Measurements from ENCODE around the gene GIMAP8. TPM values are rescaled to one million over a fixed set of nuclear protein-coding genes. Genes with fewer than 3 reads are reported as not detected.

Gene GIMAP8
- total RNA-seq: 27.8 and 28.3 TPM in 2 replicates

- intact Hi-C loops (cut with micrococcal nuclease): loop anchor here (1.0 to 2.0 kb wide), 3 partner anchors 64 to 218 kb away; partner anchors contain the start of genes GIMAP4 and GIMAP7
These were observed at the start of gene GIMAP8 for GRCh38 chr7:150450491-150451001. GIMAP8 (plus strand) TSS chr7:150450630; CDS start chr7:150466699, 16,069 bp downstream.

GRCh38 chr7:150400788-150401423, 49.5 kb upstream of the GIMAP8 start:
- intact Hi-C loops (cut with micrococcal nuclease): no loop called here

DNA sequence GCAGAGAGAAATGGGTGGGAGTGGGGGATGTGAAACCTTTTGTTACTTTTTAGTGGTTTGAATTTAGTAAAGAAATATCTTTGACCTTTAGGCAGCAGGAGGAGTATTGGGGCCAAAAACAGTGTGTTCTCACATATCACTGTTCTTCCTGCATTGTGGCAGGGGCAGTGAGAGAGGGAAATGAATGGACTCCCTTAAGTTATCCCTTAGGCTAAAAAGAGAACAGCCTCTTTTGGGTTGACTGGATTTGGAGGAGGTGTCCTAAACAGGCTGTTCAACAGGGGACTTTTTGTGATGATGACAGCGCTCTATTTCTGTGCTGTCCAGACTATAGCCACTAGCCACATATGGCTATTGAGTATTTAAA, 49.0 kb upstream of the GIMAP8 start:
- intact Hi-C loops (cut with micrococcal nuclease): no loop called here

DNA sequence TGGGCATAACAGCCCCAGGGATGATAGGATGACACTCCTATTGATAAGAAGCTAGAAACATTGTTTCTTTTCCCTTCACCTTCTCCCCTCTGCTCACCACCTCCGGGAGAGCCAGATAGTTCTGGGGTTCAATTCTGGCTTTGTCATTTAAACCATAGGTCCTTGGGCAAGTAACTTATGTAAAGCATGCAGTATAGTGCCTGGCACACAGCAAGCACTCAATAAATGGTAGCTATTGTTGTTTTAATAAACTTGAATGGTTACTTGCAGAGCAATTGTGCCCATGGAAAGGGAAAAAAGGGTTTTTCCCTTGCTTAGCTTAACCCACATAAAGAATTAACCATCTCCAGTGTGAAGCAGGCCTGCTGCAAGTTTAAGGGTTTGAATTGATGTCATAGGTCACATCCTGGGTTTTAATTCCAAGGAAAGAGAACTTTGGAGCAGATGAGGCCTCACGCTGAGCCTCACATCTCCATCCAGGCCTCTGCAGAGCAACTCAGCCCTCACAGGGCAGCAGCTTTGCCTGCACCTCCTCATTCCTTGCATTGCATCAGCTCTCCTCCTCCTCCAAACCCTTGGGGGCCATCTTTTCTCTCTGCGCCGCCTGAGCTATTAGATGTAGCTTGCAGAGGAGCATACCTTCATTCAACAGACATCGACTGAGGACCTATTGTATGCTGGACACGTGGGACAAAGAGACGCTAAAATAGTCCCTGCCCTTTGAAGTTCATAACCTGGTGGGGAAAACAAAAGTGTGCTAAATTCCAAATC, 48.4 kb upstream of the GIMAP8 start:
- intact Hi-C loops (cut with micrococcal nuclease): no loop called here

- intact Hi-C loops (cut with micrococcal nuclease): no loop called here
These were observed 47.6 kb upstream of the GIMAP8 start for GRCh38 chr7:150402671-150403321.

DNA sequence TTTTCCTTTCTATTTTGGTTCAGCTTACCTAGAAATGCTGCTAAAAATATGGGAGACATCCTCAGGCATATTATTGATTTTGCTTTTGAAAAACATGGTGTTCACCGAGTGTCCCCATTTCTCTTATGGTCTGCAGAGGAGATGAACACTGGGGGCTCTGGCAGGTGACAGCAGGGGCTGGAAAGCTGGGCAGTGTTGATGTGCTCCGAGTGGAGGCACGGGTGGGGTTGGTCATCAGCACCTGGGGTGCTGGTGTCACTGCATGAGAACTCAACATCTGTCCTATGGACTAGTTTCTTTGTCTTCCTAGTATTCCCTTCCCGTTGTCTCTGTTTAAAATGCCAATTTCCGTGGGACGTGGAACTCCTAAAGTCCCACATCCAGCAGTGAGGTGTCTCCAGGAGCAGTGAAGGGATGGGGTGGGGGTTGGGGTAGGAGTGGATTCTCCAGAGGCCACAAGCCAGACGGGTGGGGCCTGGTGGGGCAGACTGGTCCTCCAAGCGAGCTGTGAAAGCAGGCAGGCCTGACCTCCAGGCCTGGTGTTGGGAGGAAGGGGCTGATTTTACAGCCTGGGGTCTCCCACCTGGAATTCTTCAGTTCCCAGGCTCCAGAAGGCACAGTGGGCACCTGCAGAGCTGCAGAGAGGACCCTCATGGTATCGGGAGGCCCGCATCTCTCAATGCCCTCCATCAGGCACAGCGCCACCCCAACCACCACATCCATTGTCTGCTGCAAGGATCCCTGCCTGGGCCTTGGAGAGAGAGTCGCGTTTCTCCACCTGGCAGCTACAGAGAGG, 46.9 kb upstream of the GIMAP8 start:
- intact Hi-C loops (cut with micrococcal nuclease): loop anchor here (2.0 kb wide), 2 partner anchors 35 to 81 kb away; partner anchors contain the start of genes ACTR3C, LRRC61 and REPIN1

- intact Hi-C loops (cut with micrococcal nuclease): loop anchor here (2.0 kb wide), 2 partner anchors 35 to 81 kb away; partner anchors contain the start of genes ACTR3C, LRRC61 and REPIN1
These were observed 46.1 kb upstream of the GIMAP8 start for GRCh38 chr7:150404172-150404804.

- intact Hi-C loops (cut with micrococcal nuclease): loop anchor here (1.0 to 2.0 kb wide), 5 partner anchors 16 to 82 kb away; partner anchors contain the start of genes ACTR3C, LRRC61, REPIN1 and ZNF775
These were observed 45.4 kb upstream of the GIMAP8 start for GRCh38 chr7:150404805-150405583.

DNA sequence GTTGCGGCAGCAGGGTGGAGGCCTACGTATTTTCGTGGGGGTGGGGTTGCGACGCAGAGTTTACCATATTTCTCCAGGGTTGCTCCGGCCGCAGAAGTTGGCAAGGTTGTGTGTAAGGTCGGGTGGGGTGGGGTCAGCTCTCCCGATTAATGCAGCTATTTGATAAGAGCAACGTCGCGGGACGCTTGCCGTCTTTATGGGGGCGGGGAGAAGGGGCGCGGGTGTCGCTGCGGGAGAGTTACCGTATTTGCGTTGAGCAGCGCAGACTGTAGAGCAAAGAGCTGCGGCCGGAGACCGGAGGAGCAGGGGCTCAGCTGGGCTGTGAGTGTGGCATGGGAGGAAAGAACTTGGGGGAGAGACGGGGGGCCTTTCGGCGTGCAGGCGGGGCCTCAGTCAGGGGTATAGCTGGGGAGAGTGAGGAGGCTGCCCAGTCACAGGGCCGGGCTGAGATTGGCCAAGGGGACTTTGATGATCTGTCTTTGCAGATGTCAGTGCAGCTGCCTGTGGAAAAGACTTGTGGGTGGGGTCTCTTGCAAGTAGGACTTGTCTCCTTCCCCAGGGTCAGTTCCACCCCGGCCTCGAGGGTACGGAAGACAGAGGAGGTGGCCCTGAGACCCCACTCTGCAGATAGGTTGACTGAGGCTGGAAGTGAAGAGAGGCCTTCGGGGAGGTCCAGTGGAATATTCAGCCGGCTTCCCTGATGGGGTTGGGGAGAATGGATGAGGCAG, 44.7 kb upstream of the GIMAP8 start:
- intact Hi-C loops (cut with micrococcal nuclease): loop anchor here (1.0 to 2.0 kb wide), 5 partner anchors 16 to 83 kb away; partner anchors contain the start of genes ACTR3C, LRRC61, REPIN1 and ZNF775

DNA sequence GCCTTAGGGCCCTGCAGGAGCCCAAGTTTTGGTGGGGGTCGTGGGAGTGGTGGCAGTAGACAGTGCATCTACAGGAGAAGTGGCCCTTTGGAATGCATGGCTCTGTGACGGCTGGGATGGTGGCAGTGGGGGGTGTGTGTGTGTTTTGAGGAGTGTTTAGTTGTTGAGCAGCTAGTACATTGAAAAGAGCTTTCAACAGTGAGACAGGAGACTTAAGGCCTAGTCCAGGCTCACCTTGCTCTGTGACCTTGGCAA, 44.2 kb upstream of the GIMAP8 start:
- intact Hi-C loops (cut with micrococcal nuclease): no loop called here

DNA sequence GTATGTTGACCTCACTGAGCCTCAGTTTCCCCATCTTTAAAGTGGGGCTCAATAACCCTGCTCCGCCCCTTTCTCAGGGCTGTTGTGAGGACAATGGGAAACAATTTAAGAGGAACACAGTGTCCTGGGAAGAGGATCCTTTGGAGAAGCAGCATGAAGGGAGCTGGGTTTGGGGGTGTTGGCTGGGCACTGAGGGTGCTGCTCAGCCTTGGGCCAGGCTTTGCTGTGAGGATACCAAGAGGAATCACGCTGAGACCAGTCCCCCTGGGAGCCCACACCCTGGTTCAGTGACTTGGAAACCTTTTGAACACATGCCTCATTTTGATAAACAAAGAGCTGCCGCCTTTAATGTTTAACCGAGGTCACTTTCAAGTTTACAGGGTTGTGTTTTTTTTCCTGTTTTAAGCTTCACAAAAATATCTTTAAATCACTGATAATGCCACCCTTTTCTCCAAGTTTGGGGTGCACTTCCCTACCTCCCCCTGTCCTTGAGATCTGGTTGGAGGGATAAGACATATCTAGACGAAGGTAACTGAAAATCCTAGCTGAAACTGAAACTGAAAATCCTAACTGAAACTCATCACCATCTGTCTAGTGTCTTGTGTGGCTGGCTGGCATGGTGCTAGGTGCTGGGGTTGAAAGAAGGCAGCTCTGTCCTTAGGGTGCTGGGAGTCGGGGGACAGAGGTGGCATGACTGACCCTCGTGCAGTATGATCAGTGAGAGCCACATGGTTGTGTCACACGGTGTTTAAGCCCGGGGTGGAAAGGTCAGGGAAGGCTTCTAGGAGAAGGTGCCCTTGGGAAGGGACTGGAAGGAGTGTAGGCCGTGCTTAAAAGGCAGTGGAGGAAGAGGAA, 43.6 kb upstream of the GIMAP8 start:
- intact Hi-C loops (cut with micrococcal nuclease): no loop called here

DNA sequence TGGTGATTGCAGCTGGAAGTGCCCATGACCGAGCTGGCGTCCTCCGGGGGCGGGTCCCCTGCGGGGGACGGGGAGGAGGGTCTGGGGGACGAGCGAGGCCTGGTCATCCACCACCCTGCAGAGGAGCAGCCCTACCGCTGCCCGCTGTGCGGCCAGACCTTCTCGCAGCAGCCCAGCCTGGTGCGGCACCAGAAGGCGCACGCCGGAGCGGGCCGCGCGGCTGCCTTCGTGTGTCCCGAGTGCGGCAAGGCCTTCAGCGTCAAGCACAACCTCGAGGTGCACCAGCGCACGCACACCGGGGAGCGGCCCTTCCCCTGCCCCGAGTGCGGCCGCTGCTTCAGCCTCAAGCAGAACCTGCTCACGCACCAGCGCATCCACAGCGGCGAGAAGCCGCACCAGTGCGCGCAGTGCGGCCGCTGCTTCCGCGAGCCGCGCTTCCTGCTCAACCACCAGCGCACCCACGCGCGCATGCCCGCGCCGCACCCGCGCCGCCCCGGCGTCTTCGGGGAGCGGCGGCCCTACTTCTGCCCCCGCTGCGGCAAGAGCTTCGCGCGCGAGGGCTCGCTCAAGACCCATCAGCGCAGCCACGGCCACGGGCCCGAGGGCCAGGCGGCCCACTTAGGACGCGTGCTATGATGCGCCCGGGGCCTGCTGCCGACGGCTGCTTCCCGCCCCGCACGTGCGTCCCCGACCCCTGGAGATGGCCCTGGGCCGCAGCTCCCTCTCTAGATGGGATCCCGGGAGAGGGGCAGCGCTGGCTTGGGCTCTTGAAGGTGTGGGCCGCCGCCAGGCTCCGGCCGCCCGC, 42.6 kb upstream of the GIMAP8 start:
- intact Hi-C loops (cut with micrococcal nuclease): no loop called here

DNA sequence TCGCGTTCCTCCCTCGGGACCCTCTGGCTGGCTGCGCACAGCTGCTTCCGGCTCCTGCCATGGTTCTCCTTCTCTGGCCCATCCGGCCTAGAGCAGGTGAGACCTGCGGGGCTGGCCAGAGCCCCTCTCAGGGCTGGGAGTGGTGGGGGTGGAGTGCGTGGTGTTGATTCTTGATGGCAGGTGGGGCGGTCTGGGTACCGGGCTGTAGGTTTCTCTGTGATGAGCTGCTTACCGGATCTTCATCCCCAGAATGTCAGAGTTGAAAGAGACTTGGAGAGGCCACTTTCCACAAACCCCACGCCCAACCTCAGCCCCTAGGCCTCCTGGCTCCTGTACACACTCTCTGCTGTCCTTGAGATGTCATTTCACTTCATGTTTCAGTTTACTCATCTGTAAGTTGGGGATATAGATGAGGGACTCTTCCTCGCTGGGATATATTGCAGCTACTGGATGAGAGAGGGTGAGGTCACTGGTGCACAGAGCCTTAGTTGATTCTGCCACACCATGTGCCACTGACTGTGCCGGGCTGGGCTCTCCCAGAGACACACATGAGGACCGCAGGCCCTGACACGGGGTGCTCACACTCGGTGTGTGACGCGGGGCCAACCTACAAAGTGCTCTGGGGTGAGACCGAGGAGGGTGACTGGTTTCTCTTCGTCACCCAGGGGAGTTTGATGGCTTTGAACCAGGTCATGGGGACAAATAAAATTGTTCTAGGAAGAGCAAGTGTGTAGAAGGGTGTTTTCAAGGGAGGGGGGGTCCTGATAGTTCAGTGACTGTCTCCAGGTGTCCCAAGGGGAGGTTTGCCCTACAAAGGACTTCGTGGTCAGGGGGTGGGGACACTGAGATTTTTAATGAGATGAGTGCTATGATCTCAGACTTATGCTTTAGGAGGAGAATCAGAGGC, 41.8 kb upstream of the GIMAP8 start:
- intact Hi-C loops (cut with micrococcal nuclease): no loop called here

- intact Hi-C loops (cut with micrococcal nuclease): no loop called here
These were observed 41.0 kb upstream of the GIMAP8 start for GRCh38 chr7:150409300-150410030.

- intact Hi-C loops (cut with micrococcal nuclease): no loop called here
These were observed 40.3 kb upstream of the GIMAP8 start for GRCh38 chr7:150410131-150410530.
